Measurements from ENCODE around the gene FANCL.
"Not testable (repeated sequence)": the region's sequence is repeated elsewhere in the genome, so short reads cannot be mapped to it uniquely, and the experiment has no call there.

FANCL gene

DNA sequence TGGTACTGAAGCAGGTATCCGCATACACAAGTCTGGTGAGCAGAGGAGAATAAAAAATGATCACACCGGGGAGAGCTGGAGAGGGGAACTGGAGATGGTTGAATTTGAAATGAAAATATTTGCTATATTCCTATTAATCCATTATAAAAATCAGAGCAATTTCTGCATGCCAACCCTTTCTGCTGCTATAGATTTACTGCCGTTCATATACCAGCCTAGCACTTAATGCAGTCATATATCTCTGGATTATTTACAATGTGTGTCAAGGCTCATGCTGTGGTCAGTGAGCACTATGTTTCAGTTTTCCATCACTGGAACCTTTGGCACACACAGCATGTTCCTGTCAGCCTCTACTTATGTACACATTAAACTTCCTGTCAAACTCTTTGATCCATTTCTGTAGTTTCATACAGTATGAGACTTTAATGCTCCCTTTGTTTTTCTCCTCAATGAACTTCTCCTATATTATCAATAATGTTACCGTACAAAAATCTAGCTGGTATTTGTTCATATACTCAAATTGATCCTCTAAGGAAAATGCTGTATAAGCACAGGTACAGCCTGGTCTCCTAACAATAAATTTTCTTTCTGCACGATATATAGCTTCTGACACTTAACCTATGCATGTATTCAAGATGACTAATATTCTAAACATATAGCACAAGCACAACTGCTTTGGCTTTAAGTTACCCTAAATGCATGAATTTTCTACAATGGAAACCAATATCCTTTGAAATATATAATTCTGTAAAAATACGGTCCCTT lies 36.7 kb downstream of the FANCL start:
- no peak for DNase-seq

DNA sequence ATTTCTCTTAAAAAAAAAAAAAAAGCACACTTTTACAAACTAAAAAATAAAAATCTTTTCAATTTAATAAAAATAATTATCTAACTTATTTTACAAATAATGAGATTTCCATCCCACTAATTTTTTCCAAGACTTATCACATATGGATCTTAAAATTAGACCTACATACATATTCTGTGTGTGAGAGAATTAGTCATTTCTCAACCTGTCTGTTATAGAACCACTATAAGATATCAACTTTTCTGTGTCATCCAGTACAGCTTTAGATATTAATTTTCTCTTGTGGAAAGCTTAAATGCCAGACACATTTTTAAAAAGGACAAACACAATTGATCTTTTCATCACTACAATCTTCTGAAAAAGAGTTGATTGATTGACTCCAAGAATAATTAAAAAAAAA lies 38.1 kb downstream of the FANCL start:
- DNase-seq: no peak

DNA sequence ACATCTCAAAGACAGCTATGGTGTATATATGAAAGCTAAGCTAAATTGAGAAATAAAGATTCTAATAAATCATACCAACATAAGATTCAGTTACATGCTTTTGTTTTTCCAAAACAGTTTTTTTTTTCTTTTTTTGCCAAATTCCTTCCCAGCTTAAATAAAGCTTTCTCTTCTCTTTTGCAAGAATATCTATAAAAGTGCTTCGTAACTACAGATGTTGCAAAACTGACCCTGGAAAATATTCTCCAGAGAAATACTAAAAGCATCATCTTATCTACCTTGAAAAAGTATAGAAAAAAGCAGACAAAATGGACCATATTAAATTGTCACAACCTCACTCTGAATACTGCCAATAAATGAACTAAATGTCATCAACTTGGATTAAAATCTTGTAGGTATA lies 38.7 kb downstream of the FANCL start:
- DNase-seq: no peak

DNA sequence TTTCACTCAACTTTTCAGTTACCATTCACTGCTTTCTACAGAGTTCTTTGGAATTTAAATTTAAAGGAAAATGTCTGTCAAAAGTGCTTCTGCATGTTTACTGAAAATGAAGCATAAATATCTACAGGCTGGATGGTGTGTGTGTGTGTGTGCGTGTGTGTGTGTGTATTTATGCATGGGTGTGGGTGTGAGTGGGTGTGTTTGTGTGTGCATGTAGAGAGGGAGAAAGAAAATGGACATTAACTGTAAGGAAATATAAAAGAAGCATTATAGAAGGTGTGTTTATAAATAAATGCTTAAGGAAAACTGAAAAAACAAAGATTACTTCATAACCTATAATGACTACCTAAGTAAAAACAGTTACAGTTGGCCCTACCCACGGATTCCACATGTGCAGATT lies 43.2 kb downstream of the FANCL start:
- DNase-seq: no peak

DNA sequence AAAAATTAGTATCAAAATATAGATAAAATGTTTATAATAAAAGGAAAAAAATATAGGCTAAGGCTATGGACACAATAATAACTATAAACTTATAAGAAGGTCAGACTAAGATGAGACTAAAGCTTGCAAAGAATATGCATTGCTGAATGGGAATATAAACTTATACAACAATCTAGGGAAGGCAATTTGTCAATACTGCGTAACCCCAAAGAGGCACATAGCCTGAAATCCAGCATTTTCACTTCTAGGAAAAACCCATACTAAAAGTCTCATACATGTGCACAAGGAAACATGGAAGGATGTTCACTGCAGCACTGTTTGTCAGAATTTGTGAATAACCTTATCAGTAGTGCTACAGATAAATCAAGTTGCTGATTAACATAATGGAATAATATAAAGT lies 45.5 kb downstream of the FANCL start:
- DNase-seq: no peak

DNA sequence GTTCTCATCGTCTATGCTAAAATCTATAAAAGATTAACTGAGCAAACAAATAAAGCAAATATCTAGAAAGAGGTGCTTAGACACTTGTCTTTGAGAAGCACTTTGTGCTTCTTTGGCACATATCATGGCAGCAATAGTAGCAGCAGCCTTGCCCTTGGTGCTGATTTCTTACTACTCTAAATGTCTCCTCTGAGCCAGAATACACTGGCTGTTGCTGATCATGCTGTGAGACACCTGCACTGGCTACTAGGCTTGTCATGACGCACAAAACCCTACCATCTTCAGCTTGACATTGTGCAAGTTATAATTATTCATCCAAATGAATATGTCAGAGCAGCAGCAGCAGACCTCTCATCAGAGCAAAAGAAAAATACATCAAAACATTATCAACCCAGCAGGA lies 46.7 kb downstream of the FANCL start:
- peak; percentile 19 for DNase-seq

DNA sequence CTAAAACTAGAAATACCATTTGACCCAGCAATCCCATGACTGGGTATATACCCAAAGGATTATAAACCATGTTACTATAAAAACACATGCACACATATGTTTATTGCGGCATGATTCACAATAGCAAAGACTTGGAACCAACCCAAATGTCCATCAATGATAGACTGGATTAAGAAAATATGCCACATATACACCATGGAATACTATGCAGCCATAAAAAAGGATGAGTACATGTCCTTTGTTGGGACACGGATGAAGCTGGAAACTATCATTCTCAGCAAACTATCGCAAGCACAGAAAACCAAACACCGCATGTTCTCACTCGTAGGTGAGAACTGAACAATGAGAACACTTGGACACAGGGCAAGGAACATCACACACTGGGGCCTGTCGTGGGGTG lies 54.1 kb downstream of the FANCL start:
- DNase-seq: not testable (repeated sequence)

DNA sequence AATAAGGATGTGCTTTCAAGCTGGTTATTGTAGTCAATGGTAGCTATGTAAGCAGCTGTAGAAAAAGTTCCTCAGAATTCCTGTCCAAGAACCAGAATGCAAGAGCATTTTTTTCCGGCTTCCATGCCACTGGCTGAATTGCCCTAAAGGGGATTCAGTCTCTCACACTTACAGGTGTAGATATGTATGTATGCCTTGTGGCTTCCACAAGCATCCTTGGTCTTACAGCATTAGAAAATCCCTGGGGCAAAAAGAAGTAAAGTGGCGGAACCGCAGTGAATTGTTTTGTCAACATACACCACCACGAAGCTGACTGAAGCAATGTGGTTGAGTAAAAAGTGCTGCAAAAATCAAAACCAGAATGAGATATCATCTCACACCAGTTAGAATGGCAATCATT lies 54.6 kb downstream of the FANCL start:
- no peak for DNase-seq

DNA sequence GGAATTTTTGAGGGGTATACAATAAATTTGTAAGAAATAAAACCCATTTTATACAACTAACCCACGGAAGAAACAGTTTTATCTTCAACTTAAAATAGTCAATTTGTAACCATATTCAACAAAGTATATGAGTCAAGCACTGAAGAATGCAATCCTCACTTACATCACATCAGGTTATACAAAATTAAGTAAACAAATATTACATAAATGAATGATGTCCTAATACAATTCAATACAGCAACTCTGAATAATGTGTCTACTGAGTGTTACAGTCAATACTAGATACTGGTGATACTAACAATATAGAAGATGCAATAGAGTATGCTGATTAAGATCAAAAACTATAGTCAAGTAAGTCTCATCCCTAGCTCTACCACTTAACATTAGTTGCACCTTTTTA lies 58.6 kb downstream of the FANCL start:
- DNase-seq: no peak

DNA sequence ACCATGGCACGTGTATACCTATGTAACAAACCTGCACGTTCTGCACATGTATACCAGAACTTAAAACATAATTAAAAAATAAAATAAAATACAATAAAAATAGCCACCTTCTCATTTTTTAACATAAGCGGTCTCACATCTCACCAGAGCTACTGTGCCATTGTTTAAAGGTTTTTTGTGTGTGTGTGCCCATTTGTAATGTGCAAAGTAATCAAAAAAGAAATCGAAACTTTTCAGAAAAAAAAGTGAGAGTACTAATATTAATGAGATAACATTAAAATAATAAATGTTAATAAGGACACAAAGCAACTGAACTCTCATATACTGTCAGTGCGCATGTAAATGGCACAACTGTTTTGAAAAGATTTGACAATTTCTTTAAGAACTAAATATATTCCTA lies 60.5 kb downstream of the FANCL start:
- DNase-seq: no peak

DNA sequence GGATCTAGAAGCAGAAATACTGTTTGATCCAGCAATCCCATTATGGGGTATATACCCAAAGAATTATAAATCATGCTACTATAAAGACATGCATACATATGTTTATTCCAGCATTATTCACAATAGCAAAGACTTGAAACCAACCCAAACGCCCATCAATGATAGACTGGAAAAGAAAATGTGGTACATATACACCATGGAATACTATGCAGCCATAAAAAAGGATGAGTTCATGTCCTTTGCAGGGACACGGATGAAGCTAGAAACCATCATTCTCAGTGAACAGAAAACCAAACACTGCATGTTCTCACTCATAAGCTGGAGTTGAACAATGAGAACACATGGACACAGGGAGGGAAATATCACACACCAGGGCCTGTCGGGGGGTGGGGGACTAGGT lies 61.0 kb downstream of the FANCL start:
- not testable (repeated sequence) for DNase-seq

DNA sequence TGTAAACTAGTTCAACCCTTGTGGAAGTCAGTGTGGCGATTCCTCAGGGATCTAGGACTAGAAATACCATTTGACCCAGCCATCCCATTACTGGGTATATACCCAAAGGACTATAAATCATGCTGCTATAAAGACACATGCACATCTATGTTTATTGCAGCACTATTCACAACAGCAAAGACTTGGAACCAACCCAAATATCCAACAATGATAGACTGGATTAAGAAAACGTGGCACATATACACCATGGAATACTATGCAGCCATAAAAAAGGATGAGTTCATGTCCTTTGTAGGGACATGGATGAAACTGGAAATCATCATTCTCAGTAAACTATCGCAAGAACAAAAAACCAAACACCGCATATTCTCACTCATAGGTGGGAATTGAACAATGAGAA lies 63.9 kb downstream of the FANCL start:
- DNase-seq: not testable (repeated sequence)

DNA sequence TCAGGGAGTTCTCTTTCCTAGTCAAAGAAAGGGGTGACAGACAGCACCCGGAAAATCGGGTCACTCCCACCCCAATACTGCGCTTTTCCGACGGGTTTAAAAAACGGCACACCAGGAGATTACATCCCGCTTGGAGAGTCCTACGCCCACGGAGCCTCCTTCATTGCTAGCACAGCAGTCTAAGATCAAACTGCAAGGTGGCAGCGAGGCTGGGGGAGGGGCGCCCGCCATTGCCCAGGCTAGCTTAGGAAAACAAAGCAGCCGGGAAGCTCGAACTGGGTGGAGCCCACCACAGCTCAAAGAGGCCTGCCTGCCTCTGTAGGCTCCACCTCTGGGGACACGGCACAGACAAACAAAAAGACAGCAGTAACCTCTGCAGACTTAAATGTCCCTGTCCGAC lies 69.3 kb downstream of the FANCL start:
- DNase-seq: not testable (repeated sequence)

DNA sequence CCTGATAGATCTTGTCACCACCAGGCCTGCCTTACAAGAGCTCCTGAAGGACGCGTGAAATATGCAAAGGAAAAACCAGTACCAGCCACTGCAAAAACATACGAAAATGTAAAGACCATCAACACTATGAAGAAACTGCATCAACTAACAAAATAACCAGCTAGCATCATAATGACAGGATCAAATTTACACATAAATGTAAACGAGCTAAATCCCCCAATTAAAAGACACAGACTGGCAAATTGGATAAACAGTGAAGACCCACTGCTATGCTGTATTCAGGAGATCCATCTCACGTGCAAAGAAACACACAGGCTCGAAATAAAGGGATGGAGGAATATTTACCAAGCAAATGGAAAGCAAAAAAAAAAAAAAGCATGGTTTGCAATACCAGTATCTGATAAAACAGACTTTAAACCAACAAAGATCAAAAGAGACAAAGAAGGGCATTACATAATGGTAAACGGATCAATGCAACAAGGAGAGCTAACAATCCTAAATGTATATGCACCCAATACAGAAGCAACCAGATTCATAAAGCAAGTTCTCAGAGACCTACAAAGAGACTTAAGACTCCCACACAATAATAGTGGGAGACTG lies 70.7 kb downstream of the FANCL start:
- not testable (repeated sequence) for DNase-seq

DNA sequence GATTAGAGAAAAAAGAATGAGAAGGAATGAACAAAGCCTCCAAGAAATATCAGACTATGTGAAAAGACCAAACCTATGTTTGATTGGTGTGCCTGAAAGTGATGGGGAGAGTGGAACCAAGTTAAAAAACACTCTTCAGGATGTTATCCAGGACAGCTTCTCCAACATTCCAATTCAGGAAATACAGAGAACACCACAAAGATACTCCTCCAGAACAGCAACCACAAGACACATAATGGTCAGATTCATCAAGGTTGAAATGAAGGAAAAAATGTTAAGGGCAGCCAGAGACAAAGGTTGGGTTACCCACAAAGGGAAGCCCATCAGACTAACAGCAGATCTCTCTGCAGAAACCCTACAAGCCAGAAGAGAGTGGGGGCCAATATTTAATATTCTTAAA lies 71.3 kb downstream of the FANCL start:
- DNase-seq: not testable (repeated sequence)

DNA sequence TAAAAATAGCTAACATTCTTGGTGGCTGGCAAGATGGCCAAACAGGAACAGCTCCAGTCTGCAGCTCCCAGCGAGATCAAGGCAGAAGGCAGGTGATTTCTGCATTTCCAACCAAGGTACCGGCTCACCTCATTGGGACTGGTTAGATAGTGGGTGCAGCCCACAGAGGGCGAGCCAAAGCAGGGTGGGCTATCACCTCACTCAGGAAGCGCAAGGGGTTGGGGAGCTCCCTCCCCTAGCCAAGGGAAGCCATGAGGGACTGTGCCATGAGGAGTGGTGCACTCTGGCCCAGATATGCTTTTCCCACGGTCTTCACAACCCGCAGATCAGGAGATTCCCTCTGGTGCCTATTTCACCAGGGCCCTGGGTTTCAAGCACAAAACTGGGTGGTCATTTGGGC lies 73.0 kb downstream of the FANCL start:
- not testable (repeated sequence) for DNase-seq

DNA sequence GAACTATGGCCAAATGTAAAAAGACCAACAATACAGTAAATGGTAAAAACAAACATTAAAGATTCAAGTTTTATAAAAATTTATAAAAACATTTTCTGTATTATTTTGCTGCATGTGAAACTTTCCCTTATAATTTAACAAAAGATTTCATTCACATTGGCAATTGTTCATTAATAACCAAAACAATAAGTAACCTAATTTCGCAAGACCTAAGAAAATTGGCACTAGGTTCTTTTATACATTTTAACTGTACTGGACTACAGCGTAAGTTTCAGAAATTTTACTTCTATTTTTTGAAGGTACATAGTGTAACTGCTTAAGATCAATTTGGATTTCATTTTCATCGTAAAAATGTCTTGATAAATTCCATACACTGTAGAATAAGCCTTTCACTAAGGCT lies 77.2 kb downstream of the FANCL start:
- no peak for DNase-seq

DNA sequence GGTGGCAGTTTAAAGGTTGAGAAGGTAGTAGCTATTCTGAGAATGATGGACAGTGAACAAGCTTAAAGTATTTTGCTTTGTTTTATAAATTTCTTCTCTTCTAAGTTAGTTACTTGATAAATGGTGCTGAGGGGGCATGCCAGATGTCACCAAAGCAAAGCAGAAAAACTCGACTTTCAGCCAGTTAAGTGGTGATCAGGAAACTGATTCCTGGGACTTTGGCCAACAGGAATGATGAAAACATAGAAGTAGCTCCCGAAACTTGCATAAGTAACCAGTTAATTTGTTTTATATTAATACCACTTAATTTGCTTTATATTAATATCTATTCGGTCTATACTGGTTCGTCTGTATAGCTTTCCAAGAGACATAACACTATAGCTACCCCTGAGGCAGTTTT lies 82.6 kb downstream of the FANCL start:
- DNase-seq: no peak

DNA sequence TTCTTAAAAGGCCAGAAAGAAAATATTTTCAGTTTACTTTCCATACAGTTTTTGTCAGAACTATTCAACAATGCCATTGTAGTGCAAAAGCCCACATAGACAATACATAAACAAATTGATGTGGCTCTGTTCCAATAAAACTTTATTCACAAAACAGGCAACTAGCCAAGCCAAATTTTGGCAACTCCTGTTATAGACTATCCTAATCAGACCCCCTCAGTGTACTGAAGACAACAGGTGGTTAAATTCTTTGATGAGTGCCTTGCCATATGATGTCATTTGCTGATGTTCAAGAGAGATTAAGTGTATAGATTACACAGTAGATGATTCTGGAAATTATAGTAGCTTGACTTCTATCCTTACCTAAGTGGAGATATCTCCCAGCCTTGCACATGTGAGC lies 83.4 kb downstream of the FANCL start:
- DNase-seq: no peak

DNA sequence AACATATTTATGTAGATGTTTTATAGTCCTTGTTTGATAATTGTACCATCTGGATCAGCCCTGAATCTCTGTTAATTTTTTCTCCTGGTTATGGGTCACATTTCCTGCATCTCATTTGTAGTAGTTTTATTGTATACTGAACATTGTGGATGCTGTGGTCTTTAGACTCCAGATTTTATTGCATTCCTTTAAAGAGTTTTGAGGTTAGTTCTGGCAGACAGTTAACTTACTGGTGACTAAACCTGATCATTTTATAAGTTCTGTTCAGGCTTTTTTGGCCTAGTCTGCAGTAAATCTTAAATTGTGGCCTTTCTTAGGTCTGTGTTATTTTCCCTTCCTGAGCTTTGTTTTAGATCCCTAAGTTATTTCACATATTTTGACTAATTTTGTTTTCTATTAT lies 84.3 kb downstream of the FANCL start:
- no peak for DNase-seq

DNA sequence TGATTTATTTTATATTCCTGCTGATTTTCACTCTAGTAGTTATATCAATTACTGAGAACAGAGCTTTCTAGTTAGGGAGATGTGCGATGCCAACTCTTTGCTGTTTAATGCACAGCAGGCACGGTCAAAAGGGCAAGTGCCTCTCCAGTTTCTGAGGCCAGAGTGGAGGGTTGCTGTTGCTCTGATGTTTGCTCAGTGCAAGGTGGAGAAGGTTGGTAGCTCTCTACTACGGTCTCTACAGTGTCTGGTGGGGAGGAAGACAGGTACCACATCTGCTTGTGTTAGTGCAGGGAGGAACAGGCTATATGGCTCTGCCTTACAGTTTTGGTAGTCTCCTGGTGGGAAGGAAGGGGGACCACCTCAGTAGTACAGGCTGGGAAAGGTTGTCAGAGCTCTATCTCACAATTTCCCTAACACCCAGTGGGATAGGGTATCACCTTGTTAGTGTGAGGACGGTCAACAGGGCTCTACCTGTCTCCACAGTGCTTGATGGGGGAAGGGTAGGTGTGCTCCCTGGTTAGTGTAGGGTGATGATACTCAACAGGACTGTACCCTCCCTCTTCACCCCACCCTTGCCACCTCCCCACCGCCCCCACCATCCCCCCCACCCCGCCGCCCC lies 85.9 kb downstream of the FANCL start:
- DNase-seq: peak; percentile 40

DNA sequence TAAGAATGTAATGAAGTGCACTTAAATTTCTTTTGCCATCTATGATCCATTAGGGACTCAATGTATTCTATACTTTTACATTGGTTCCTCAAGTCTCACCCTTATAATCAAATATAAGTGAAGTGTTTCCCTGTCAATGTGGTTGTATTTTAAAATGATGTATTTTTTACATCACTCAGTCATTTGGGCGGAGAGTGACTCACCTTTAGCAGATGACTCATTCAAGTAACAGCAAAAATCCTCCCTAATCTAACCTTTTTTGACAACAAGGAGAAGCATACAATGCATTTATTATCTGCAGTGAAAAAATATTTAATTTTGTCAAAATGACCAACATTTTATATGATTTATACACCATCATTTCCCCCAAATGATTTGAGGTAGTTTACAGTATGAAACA lies 94.4 kb downstream of the FANCL start:
- no peak for DNase-seq

DNA sequence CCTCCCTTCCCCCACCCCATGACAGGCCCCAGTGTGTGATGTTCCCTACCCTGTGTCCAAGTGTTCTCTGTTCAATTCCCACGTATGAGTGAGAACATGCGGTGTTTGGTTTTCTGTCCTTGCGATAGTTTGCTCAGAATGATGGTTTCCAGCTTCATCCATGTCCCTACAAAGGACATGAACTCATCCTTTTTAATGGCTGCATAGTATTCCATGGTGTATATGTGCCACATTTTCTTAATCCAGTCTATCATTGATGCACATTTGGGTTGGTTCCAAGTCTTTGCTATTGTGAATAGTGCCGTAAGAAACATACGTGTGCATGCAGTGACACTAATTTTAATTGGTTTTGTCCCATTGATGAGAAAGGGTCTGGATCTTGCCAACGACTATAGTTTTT lies 95.4 kb downstream of the FANCL start:
- not testable (repeated sequence) for DNase-seq

DNA sequence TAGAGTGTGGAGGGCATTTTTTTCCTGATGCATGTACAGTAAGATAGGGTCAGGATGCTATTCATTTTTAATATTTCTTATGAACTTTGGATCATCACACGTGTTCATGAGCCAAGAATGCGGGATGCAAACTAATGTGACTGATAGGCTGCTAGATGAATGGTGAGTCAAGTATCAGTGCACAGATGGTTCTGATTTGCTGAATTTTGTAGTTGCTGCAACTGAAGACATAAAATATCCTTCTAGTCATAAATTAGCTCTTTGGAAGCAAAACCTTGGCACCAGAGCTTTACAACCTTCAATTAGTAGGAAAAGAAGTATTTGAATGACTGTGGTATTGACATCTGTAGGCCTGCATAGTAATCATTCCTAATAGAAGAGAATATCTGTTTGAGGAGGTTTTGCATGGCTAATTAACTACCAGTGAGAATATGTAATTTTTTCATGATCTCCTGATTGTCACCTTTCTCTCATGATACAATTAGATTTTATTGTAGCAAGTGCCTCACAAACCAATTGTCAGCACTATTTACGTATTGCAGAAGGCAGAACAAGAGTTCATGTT lies 100.5 kb downstream of the FANCL start:
- DNase-seq: no peak
